ENCODE data around the gene RAB3GAP2.
"Not testable (repeated sequence)": the region's sequence is repeated elsewhere in the genome, so short reads cannot be mapped to it uniquely, and the experiment has no call there.

RAB3GAP2 gene

DNA sequence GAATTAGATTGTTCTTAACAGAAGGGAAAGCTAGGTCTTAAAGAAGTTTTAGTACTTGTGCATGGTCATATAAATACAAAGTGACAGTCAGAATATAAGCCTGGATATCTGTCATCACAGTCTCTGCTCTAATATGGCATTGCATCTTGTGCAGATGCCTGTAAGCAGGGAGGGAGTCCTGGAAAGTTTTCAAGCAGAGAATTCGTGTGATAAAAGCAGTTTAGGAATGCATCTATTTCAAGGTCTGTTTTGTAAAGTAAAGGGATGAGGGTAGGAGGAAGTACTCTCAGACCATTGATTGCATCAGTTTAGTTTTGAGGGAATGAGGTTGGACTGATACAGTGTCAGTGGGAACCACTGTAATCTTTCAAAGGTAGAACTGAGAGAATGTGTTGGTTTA is 147.7 kb downstream of the RAB3GAP2 start:
- no peak for DNase-seq

DNA sequence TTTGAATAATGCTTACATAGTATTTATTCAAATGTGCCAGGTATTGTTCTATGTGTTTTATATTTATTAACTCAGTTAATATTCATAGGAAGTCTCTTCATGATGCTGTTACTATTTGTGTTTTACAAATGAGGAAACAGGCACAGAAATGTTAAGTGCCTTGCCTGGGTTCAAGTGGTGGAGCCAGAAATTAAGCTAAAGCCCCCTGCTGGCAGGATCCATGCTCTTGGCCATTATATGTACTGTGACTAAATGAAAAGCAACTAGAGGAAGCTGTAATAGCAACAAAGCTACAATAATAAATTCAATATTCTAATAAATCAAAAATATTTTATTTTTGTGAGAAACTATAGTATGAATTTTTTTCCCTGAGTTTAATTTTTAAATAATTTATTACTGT is 148.4 kb downstream of the RAB3GAP2 start:
- no peak for DNase-seq

DNA sequence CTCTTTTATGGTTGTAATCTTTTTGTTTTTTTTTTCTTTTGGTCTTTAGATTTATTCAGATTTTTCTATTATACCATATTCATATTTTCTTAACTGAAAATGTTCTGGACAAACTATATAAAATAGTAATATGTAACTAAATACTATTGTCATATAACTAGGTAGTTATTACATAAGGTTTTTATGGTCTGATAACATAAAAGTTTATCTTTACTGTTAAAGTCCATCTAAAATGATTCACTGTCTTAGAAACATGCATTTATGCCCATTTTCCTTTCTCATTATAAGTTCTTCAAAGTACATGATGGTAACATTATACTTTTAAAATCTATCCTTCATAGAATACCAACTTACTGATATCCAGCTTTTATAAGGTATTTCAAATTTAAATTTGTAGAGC is 149.2 kb downstream of the RAB3GAP2 start:
- DNase-seq = no peak

DNA sequence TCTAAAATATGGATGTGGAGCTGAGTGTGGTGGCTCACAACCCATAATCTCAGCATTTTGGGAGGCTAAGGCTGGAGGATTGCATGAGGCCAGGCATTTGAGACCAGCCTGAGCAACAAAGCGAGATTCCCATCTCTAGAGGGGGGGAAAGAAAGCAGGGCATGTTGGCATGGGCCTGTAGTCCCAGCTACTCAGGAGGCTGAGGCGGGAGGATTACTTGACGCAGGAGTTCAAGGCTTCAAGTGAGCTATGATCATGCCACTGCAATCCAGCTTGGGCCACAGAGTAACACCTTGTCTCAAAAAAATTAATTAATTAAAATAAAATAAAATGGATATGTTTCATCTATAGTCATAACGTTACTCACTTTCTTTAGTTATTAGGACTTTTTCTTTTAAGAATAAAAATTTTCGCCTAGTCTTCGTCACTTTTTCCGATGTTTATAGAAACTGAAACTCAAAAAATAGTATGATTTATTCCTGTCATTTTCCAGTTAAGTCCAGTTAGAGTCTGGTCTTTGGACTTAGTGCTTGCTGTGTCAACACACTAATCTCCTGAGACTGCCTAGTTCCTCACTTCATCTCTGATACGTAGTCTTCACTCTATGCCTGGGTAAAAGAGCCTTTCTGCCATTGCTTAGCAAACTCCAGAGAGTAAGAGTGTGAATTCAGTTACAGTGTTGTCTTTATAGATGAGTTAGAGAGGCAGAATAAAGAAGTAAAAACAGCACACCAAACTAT is 150.3 kb downstream of the RAB3GAP2 start:
- no peak for DNase-seq

DNA sequence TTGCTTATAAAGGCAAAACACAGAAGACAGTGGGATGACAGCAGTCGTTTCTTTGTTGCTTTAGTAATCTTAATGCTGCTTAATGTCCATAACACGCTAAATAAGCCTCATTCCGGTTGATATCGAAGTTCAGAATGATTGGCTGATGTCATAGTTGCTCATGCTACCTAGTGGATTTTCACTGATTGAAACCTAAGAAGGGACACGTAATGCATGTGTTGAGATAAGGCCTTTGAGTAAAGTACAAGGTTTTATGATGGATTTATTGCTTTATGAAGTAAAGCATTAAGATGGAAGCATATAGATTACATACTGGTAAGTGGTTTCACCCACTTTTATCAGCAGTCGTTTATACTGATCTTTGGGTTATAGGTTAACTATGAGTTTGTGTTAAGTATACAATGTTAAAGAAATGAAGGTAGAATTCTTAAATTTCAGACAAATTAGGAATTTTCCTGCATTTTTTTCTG is 153.2 kb downstream of the RAB3GAP2 start:
- no peak for DNase-seq

DNA sequence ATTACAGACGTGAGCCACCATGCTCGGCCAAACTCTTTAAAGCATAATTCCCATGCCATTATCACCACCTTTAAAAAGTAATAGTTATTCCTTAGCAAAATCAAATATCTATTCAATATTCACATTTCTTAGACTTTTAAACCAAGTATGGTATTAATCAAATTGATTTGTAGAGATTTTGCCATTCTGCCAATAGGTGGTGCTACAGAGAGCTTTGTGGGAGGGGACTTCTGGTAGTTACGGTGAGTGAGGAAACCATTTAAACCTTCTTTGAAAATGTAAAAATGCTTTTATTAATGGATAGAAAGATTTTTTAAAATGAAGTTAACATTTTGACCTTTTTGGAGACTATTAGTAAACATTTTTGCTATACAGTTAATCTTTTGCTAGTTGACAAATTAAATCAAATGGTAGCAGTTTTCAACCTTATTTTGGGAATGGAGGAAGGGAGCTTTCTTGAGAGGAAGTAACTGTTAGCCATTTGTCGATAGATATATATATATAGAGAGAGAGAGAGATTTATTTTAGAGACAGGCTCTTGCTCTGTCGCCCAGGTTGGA is 159.0 kb downstream of the RAB3GAP2 start:
- peak; percentile 22 for DNase-seq

DNA sequence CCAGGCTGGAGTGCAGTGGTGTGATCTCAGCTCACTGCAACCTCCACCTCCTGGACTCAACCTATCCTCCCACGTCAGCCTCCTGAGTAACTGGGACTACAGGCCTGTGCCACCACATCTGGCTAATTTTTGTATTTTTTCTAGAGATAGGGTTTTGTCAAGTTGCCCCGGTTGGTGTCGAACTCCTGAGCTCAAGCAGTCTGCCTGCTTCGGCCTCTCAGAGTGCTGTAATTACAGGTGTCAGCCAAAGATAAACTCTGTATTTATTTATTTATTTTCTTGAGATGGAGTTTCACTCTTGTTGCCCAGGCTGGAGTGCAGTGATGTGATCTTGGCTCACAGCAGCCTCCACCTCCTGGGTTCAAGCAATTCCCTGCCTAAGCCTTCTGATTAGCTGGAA is 159.7 kb downstream of the RAB3GAP2 start:
- not testable (repeated sequence) for DNase-seq

DNA sequence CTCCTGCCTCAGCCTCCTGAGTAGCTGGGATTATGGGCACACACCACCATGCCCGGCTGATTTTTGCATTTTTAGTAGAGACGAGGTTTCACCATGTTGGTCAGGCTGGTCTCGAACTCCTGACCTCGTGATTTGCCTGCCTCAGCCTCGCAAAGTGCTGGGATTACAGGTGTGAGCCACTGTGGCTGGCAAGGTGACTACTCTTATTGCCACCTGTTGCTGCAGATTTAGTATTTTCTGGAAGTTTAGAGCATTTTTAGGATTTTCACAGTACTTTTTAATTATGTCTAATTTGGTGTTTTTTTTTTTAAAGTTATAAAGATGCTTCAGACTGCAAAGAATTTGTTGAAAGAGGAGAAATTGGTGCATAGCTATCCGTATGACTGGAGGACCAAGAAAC is 161.8 kb downstream of the RAB3GAP2 start:
- not testable (repeated sequence) for DNase-seq

DNA sequence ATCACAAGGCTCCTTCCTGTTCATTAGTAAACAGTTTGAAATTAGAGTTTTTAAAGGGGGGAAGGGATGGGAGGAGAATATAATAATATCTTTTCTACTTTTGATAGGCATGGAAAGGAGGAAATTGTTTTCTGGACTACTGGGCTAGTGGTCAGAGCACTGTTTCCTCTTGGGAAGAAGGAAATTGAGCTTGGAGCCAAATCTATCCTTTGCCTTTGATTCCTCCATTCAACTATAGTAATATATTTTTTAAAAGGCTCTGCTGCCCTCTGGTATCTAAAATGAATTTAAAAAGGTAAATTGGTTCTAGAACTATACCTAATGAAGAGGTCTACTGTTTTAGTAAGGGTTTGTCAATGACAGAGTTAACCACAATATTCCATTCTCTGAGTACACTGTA is 172.4 kb downstream of the RAB3GAP2 start:
- no peak for DNase-seq
